GM12878 (cell line): ENCODE data around the gene TOP2B. TPM values are rescaled to one million over a fixed set of nuclear protein-coding genes. Genes with fewer than 3 reads are reported as not detected.

Source experiments
- ATAC-seq: fragments of 200-7000 bp; cut with Tn5 transposase; 3 replicates; pipeline ENCODE4 v1.9.1; 2020; ENCODE audit warnings: mild to moderate bottlenecking, moderate library complexity
- BruUV-seq: library from RNA; stranded (reverse); fragments of 400-500 nt; replicated peaks from 2 replicates; lab custom pipeline; 2021; lab: Mats Ljungman, UMichigan
- CTCF ChIA-PET: fragments of 300-600 bp; sonication (Branson Sonifier 250); formaldehyde crosslinking; extraction: SDS; loops from one replicate; lab custom pipeline; 2021; ENCODE audit warnings: inconsistent platforms; lab: Yijun Ruan, JAX
- POLR2A ChIA-PET: fragments of 350-600 bp; formaldehyde crosslinking; extraction: SDS; loops from one replicate; lab custom pipeline; 2021; ENCODE audit warnings: inconsistent platforms; lab: Charles Lee
- RAD21 ChIA-PET: fragments of 300-600 bp; sonication (Branson Sonifier 250); formaldehyde crosslinking; loops from one replicate; lab custom pipeline; 2023; ENCODE audit warnings: antibody characterized with exemption; ENCODE audit not compliant: unreplicated experiment; lab: Charles Lee
- SMC1A ChIA-PET: fragments of 300-600 bp; sonication (Branson Sonifier 250); formaldehyde crosslinking; loops from one replicate; lab custom pipeline; 2023; ENCODE audit not compliant: unreplicated experiment, uncharacterized antibody; lab: Charles Lee
- DNase-seq: peaks from one replicate; pipeline ENCODE4 v3.0.0-alpha.2; 2011; ENCODE audit warnings: low read depth, low spot score
- FAIRE-seq: peaks from 3 replicates; lab custom pipeline; 2011; peaks lifted over from hg19 to GRCh38; lab: Jason Lieb, UNC
- H2AFZ ChIP-seq: 2 replicates; pipeline ENCODE4 v1.6.0; 2011; ENCODE audit warnings: low read depth, low read length, control low read depth; ENCODE audit not compliant: control insufficient read depth
- H3K27ac ChIP-seq: 2 replicates; pipeline ENCODE4 v1.5.1; 2011; ENCODE audit warnings: control low read depth; ENCODE audit not compliant: control insufficient read depth, insufficient read depth
- H3K27me3 ChIP-seq, 2 experiments: replicated peaks in 1 of 2; 2 replicates each; pipeline versions ENCODE4 v1.6.0 to v1.6.1; 2011; ENCODE audit warnings: low read length in 1 of 2; ENCODE audit not compliant: control insufficient read depth in 2 of 2, insufficient read depth in 2 of 2
- H3K36me3 ChIP-seq, 2 experiments: 2 replicates each; pipeline ENCODE4 v1.5.1; 2011; ENCODE audit warnings: low read length in 1 of 2; ENCODE audit not compliant: control insufficient read depth in 2 of 2, insufficient read depth in 2 of 2
- H3K4me1 ChIP-seq: 2 replicates; pipeline ENCODE4 v1.6.1; 2011; ENCODE audit warnings: mild to moderate bottlenecking, low read length, moderate library complexity, mixed read lengths; ENCODE audit not compliant: control insufficient read depth, insufficient read depth
- H3K4me2 ChIP-seq: 2 replicates; pipeline ENCODE4 v1.6.0; 2011; ENCODE audit warnings: control low read depth; ENCODE audit not compliant: control insufficient read depth, insufficient read depth
- H3K4me3 ChIP-seq: fragments of 200-600 bp; sonication (generic); 2 replicates; pipeline ENCODE4 v1.5.1; 2016
- H3K79me2 ChIP-seq: 2 replicates; pipeline ENCODE4 v1.6.0; 2011; ENCODE audit warnings: low read length; ENCODE audit not compliant: control insufficient read depth, insufficient read depth
- H3K9ac ChIP-seq: 2 replicates; pipeline ENCODE4 v1.8.0; 2011; ENCODE audit warnings: low read length, control low read depth, mixed read lengths; ENCODE audit not compliant: control insufficient read depth, insufficient read depth
- H3K9me3 ChIP-seq: replicated peaks from 3 replicates; pipeline ENCODE4 v1.5.1; 2011; ENCODE audit warnings: mild to moderate bottlenecking, low read length; ENCODE audit not compliant: control insufficient read depth, insufficient read depth
- H4K20me1 ChIP-seq: 2 replicates; pipeline ENCODE4 v1.6.0; 2011; ENCODE audit not compliant: control insufficient read depth, insufficient read depth
- BCL11A ChIP-seq: IDR thresholded peaks from 2 replicates; pipeline ENCODE4 v1.6.1; 2011; ENCODE audit warnings: low read depth, low read length
- CHD2 ChIP-seq: IDR thresholded peaks from 2 replicates; pipeline ENCODE4 v1.6.1; 2011; ENCODE audit warnings: low read depth, low read length, improper control_type of control experiment, borderline replicate concordance
- CUX1 ChIP-seq: IDR thresholded peaks from 2 replicates; pipeline ENCODE4 v1.6.1; 2012; ENCODE audit warnings: improper control_type of control experiment, low read depth, low read length; ENCODE audit not compliant: insufficient replicate concordance
- FOXK2 ChIP-seq: fragments of 450-650 bp; IDR thresholded peaks from 2 replicates; pipeline ENCODE4 v1.6.1; 2017; ENCODE audit warnings: mild to moderate bottlenecking, moderate library complexity
- JUND ChIP-seq: IDR thresholded peaks from 2 replicates; pipeline ENCODE4 v1.6.1; 2012; ENCODE audit warnings: low read depth, mild to moderate bottlenecking, low read length, improper control_type of control experiment, moderate library complexity
- MYB ChIP-seq: fragments of 150-350 bp; IDR thresholded peaks from 2 replicates; pipeline ENCODE4 v1.6.1; 2014; ENCODE audit warnings: mild to moderate bottlenecking, low read depth, low read length, borderline replicate concordance
- NFIC ChIP-seq: IDR thresholded peaks from 2 replicates; pipeline ENCODE4 v1.6.1; 2012; ENCODE audit warnings: low read depth, mild to moderate bottlenecking, inconsistent platforms, low read length, moderate library complexity
- RUNX3 ChIP-seq: IDR thresholded peaks from 2 replicates; pipeline ENCODE4 v1.6.1; 2012; ENCODE audit warnings: low read length, inconsistent platforms
- SMC3 ChIP-seq: IDR thresholded peaks from 2 replicates; pipeline ENCODE4 v1.6.1; 2011; ENCODE audit warnings: low read length, improper control_type of control experiment, borderline replicate concordance
- ZNF384 ChIP-seq: IDR thresholded peaks from 2 replicates; pipeline ENCODE4 v1.6.1; 2012; ENCODE audit warnings: low read depth, mild to moderate bottlenecking, low read length, improper control_type of control experiment, borderline replicate concordance
- WGBS: methylation state at CpG from one replicate; pipeline ENCODE4 v1.1.6; 2016; ENCODE audit warnings: low lambda C conversion rate; ENCODE audit not compliant: insufficient replicate concordance, insufficient coverage; ENCODE audit errors: missing lambda C conversion rate; 5-methylcytosine and 5-hydroxymethylcytosine counted together
- in situ Hi-C: fragments of 300-500 bp; cut with MboI; formaldehyde crosslinking; loops from 9 replicates; pipeline ENCODE4 v1.14.3; 2018; ENCODE audit warnings: mixed read lengths
- intact Hi-C: fragments of 100-400 bp; cut with micrococcal nuclease; formaldehyde crosslinking; loops from one replicate; pipeline ENCODE4 v1.14.2; 2022; ENCODE audit not compliant: unreplicated experiment
- polyA plus RNA-seq, 11 experiments: library from polyadenylated mRNA; depleted of rRNA in 4 of 11; unstranded in 6 of 11; stranded (reverse) in 5 of 11; fragments of >200 nt; fragmentation: Nextera tagmentation in 4 of 11; fragmentation: Illumina TruSeq in 1 of 11; extraction: Ambion mirVana in 4 of 11; extraction: Trizol in 1 of 11; gene quantifications; 1 replicate in 1 of 11; 2 replicates in 10 of 11; pipeline versions ENCODE4 v1.2.1 to v1.2.3, GENCODE V29; 2011 to 2016; ENCODE audit warnings: inconsistent platforms in 2 of 11, missing spikeins in 2 of 11, low read depth in 1 of 11
- total RNA-seq, 4 experiments: library from RNA; depleted of rRNA in 3 of 4; stranded (reverse); fragments of >200 nt in 3 of 4; fragmentation: Illumina TruSeq in 1 of 4; extraction: Trizol in 1 of 4; gene quantifications; 2 replicates each; pipeline versions ENCODE4 v1.2.1 to v1.2.3, GENCODE V29; 2013 to 2021
- TF ChIP-seq, protein P1 (sequence below): fragments of 450-650 bp; IDR thresholded peaks from 2 replicates; pipeline ENCODE4 v1.6.1; 2016; ENCODE audit warnings: mild to moderate bottlenecking
- TF ChIP-seq, protein P2 (sequence below): fragments of 450-650 bp; IDR thresholded peaks from 2 replicates; pipeline ENCODE4 v1.6.1; 2016; ENCODE audit warnings: mild to moderate bottlenecking, moderate library complexity, borderline replicate concordance
- TF ChIP-seq, protein P3 (sequence below): fragments of 450-650 bp; IDR thresholded peaks from 2 replicates; pipeline ENCODE4 v1.6.1; 2014; ENCODE audit warnings: mild to moderate bottlenecking

TOP2B gene
- total and polyA plus RNA-seq, 10 of the 15 experiments (the other 5 are each of a cell fraction or from before 2014, with no cell fraction given) = 28.6 to 134 (median 83.4) TPM

DNA sequence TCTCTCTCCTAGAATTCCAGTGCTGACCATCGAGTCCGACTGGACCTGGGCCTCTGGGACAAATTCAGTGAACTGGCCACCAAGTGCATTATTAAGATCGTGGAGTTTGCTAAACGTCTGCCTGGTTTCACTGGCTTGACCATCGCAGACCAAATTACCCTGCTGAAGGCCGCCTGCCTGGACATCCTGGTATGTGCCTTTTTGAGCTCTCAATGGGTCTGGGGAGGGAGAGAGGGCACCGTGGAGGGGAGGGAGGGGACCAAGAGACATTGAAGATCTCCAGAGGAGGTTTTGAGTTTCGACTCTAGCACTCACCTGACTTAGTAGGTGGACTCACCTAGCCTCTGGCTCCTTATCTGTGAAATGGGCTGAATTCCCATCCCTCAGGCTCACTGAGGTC is 84.2 kb downstream of the TOP2B start:
- Histone ChIP-seq H3K79me2 (no peaks in the 10 kb centered on the region), H3K9ac (no peak overlapping the region), H4K20me1 (no peaks in the 10 kb centered on the region; the same call in 1 of the 2 replicates), H3K27ac (no peak overlapping the region), H2AFZ (no peak overlapping the region), H3K4me1 (no peaks in the 10 kb centered on the region), H3K36me3 (no peaks in the 10 kb centered on the region), H3K27me3 (no peaks in the 10 kb centered on the region; a peak in 1 of 4 replicates), H3K4me2 (no peak overlapping the region), H3K9me3 (no peaks in the 10 kb centered on the region), H3K4me3 (no peak overlapping the region)
- no peak for DNase-seq
- RAD21 ChIA-PET = no interaction called here
- no peak for ATAC-seq
- in situ Hi-C loops (no loop called here), intact Hi-C loops (no loop called here)
- POLR2A ChIA-PET = no interaction called here
- CTCF ChIA-PET = no interaction called here
- WGBS = 14% methylated on average over 8 of the region's 8 CpGs
- SMC1A ChIA-PET = no interaction called here
- FAIRE-seq = no peak
- BruUV-seq = no TSS peak
- TF ChIP-seq SMC3 = no peak
- no peak for TF ChIP-seq MYB
- TF ChIP-seq NFIC = no peak
- no peak for TF ChIP-seq BCL11A
- TF ChIP-seq, protein P1, sequence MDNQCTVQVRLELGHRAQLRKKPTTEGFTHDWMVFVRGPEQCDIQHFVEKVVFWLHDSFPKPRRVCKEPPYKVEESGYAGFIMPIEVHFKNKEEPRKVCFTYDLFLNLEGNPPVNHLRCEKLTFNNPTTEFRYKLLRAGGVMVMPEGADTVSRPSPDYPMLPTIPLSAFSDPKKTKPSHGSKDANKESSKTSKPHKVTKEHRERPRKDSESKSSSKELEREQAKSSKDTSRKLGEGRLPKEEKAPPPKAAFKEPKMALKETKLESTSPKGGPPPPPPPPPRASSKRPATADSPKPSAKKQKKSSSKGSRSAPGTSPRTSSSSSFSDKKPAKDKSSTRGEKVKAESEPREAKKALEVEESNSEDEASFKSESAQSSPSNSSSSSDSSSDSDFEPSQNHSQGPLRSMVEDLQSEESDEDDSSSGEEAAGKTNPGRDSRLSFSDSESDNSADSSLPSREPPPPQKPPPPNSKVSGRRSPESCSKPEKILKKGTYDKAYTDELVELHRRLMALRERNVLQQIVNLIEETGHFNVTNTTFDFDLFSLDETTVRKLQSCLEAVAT = no peak
- TF ChIP-seq FOXK2 = no peak
- TF ChIP-seq JUND = no peak
- no peak for TF ChIP-seq ZNF384
- TF ChIP-seq, protein P2, sequence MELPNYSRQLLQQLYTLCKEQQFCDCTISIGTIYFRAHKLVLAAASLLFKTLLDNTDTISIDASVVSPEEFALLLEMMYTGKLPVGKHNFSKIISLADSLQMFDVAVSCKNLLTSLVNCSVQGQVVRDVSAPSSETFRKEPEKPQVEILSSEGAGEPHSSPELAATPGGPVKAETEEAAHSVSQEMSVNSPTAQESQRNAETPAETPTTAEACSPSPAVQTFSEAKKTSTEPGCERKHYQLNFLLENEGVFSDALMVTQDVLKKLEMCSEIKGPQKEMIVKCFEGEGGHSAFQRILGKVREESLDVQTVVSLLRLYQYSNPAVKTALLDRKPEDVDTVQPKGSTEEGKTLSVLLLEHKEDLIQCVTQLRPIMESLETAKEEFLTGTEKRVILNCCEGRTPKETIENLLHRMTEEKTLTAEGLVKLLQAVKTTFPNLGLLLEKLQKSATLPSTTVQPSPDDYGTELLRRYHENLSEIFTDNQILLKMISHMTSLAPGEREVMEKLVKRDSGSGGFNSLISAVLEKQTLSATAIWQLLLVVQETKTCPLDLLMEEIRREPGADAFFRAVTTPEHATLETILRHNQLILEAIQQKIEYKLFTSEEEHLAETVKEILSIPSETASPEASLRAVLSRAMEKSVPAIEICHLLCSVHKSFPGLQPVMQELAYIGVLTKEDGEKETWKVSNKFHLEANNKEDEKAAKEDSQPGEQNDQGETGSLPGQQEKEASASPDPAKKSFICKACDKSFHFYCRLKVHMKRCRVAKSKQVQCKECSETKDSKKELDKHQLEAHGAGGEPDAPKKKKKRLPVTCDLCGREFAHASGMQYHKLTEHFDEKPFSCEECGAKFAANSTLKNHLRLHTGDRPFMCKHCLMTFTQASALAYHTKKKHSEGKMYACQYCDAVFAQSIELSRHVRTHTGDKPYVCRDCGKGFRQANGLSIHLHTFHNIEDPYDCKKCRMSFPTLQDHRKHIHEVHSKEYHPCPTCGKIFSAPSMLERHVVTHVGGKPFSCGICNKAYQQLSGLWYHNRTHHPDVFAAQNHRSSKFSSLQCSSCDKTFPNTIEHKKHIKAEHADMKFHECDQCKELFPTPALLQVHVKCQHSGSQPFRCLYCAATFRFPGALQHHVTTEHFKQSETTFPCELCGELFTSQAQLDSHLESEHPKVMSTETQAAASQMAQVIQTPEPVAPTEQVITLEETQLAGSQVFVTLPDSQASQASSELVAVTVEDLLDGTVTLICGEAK = no peak
- no peak for TF ChIP-seq RUNX3
- TF ChIP-seq CUX1 = no peak
- TF ChIP-seq, protein P3, sequence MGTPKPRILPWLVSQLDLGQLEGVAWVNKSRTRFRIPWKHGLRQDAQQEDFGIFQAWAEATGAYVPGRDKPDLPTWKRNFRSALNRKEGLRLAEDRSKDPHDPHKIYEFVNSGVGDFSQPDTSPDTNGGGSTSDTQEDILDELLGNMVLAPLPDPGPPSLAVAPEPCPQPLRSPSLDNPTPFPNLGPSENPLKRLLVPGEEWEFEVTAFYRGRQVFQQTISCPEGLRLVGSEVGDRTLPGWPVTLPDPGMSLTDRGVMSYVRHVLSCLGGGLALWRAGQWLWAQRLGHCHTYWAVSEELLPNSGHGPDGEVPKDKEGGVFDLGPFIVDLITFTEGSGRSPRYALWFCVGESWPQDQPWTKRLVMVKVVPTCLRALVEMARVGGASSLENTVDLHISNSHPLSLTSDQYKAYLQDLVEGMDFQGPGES = no peak
- no peak for TF ChIP-seq CHD2
